Uterus (tissue), 4 donors: ENCODE results near the gene STRIT1. TPM values are rescaled to one million over a fixed set of nuclear protein-coding genes. Genes with fewer than 3 reads are reported as not detected.

ENCODE experiments used
- DNase-seq, 2 donors: peaks; one replicate each; pipeline ENCODE4 v3.0.0-alpha.2; 2019 to 2020
- H3K27ac ChIP-seq, 2 donors: fragments of 200-600 bp; sonication (generic); 1 replicate in 1 of 2; 2 replicates in 1 of 2; pipeline ENCODE4 v1.5.1; 2016 to 2018
- H3K27me3 ChIP-seq, 2 donors: fragments of 200-600 bp; sonication (generic); one replicate each; pipeline ENCODE4 v1.5.1; 2018 to 2019; ENCODE audit warnings: control low read depth in 1 of 2
- H3K36me3 ChIP-seq, 2 donors: fragments of 200-600 bp; sonication (generic); one replicate each; pipeline ENCODE4 v1.5.1; 2019; ENCODE audit warnings: control low read depth in 1 of 2
- H3K4me1 ChIP-seq, 2 donors: fragments of 200-600 bp; sonication (generic); one replicate each; pipeline ENCODE4 v1.5.1; 2018 to 2019; ENCODE audit warnings: control low read depth in 1 of 2
- H3K4me3 ChIP-seq, 2 donors: fragments of 200-600 bp; sonication (generic); 1 replicate in 1 of 2; 2 replicates in 1 of 2; pipeline ENCODE4 v1.5.1; 2018 to 2019; ENCODE audit warnings: mild to moderate bottlenecking in 1 of 2
- H3K9me3 ChIP-seq, 2 donors: fragments of 200-600 bp; sonication (generic); one replicate each; pipeline ENCODE4 v1.5.1; 2019; ENCODE audit warnings: control low read depth in 1 of 2
- CTCF ChIP-seq, 4 experiments: fragments of 200-600 bp in 2 of 4; fragments of 450-650 bp in 2 of 4; sonication (generic) in 2 of 4; IDR thresholded peaks; one replicate each; pipeline ENCODE4 v1.5.1; 2016 to 2019; ENCODE audit warnings: antibody characterized with exemption in 4 of 4, mild to moderate bottlenecking in 2 of 4, moderate library complexity in 1 of 4
- POLR2A ChIP-seq, 2 donors: fragments of 450-650 bp; IDR thresholded peaks; one replicate each; pipeline ENCODE4 v1.6.1; 2016; ENCODE audit warnings: antibody characterized with exemption in 2 of 2, mild to moderate bottlenecking in 1 of 2, moderate library complexity in 1 of 2
- intact Hi-C: fragments of 100-400 bp; cut with DNase I; formaldehyde crosslinking; loops from one replicate; pipeline ENCODE4 v1.15.1; 2023; ENCODE audit warnings: low total_unique reads
- total RNA-seq, 4 donors: library from RNA; depleted of rRNA in 3 of 4; stranded (reverse); fragments of >200 nt in 3 of 4; gene quantifications; one replicate each; pipeline versions ENCODE4 v1.1.0 to v1.2.4, GENCODE V29; 2014 to 2023
- donor health status: DM: yes; HTN: yes; CAD: no.

STRIT1 gene
- total RNA-seq, 4 donors from 2014 or later, result not detected

- H3K36me3 ChIP-seq, result no peaks in the 10 kb centered on the region
- intact Hi-C loops, result no loop called here
- no peak for TF ChIP-seq POLR2A (IDR thresholded peaks at IDR 0.05)
- peak; percentile 26 to 68 (median 44) for TF ChIP-seq CTCF (IDR thresholded peaks at IDR 0.05)
- no peak overlapping the region for H3K4me3 ChIP-seq
- H3K27me3 ChIP-seq, result no peaks in the 10 kb centered on the region
- no peak overlapping the region for H3K27ac ChIP-seq
- DNase-seq, result no peak
- H3K4me1 ChIP-seq, result no peaks in the 10 kb centered on the region
- H3K9me3 ChIP-seq, result no peaks in the 10 kb centered on the region
Measured at GRCh38 chr3:155323063-155323666, 29.7 kb upstream of the STRIT1 start.

GRCh38 chr3:155321418-155321817 is 27.9 kb upstream of the STRIT1 start:
- TF ChIP-seq POLR2A (IDR thresholded peaks at IDR 0.05), result no peak
- TF ChIP-seq CTCF (IDR thresholded peaks at IDR 0.05), result no peak
- intact Hi-C loops, result no loop called here

GRCh38 chr3:155320934-155321333 is 27.5 kb upstream of the STRIT1 start:
- H3K36me3 ChIP-seq, result no peaks in the 10 kb centered on the region
- H3K27me3 ChIP-seq, result no peaks in the 10 kb centered on the region
- no peaks in the 10 kb centered on the region for H3K9me3 ChIP-seq
- TF ChIP-seq CTCF (IDR thresholded peaks at IDR 0.05) (no peak), POLR2A (IDR thresholded peaks at IDR 0.05) (no peak)
- no peak for DNase-seq
- no peaks in the 10 kb centered on the region for H3K4me1 ChIP-seq
- intact Hi-C loops, result no loop called here
- H3K4me3 ChIP-seq, result no peak overlapping the region
- H3K27ac ChIP-seq, result no peak overlapping the region

More at GRCh38 chr3:155321418-155321817, 27.9 kb upstream of the STRIT1 start:
- no peak for DNase-seq
- no peaks in the 10 kb centered on the region for H3K4me1 ChIP-seq
- H3K9me3 ChIP-seq, result no peaks in the 10 kb centered on the region
- H3K27me3 ChIP-seq, result no peaks in the 10 kb centered on the region
- no peak overlapping the region for H3K27ac ChIP-seq
- H3K4me3 ChIP-seq, result no peak overlapping the region
- no peaks in the 10 kb centered on the region for H3K36me3 ChIP-seq

GRCh38 chr3:155318740-155319139 is 25.3 kb upstream of the STRIT1 start:
- no peak overlapping the region for H3K4me3 ChIP-seq
- no peak overlapping the region for H3K27ac ChIP-seq
- TF ChIP-seq CTCF (IDR thresholded peaks at IDR 0.05) (no peak), POLR2A (IDR thresholded peaks at IDR 0.05) (no peak)
- no peaks in the 10 kb centered on the region for H3K36me3 ChIP-seq
- H3K9me3 ChIP-seq, result no peaks in the 10 kb centered on the region
- intact Hi-C loops, result no loop called here
- DNase-seq, result no peak
- no peaks in the 10 kb centered on the region for H3K4me1 ChIP-seq
- no peaks in the 10 kb centered on the region for H3K27me3 ChIP-seq

GRCh38 chr3:155317211-155317610 is 23.7 kb upstream of the STRIT1 start:
- Histone ChIP-seq H3K9me3 (no peaks in the 10 kb centered on the region), H3K27me3 (no peaks in the 10 kb centered on the region), H3K4me3 (no peak overlapping the region), H3K27ac (no peak overlapping the region), H3K36me3 (no peaks in the 10 kb centered on the region), H3K4me1 (no peaks in the 10 kb centered on the region)
- DNase-seq, result no peak
- intact Hi-C loops, result no loop called here
- TF ChIP-seq CTCF (IDR thresholded peaks at IDR 0.05) (no peak), POLR2A (IDR thresholded peaks at IDR 0.05) (no peak)
